Measurements from ENCODE around the gene CDC42BPA. TPM values are rescaled to one million over a fixed set of nuclear protein-coding genes. Genes with fewer than 3 reads are reported as not detected.

The CDC42BPA gene
- total and polyA plus RNA-seq, 2 of the 8 experiments (the other 6 are each of a cell fraction or from before 2014, with no cell fraction given): 7.1 to 28.5 TPM

DNA sequence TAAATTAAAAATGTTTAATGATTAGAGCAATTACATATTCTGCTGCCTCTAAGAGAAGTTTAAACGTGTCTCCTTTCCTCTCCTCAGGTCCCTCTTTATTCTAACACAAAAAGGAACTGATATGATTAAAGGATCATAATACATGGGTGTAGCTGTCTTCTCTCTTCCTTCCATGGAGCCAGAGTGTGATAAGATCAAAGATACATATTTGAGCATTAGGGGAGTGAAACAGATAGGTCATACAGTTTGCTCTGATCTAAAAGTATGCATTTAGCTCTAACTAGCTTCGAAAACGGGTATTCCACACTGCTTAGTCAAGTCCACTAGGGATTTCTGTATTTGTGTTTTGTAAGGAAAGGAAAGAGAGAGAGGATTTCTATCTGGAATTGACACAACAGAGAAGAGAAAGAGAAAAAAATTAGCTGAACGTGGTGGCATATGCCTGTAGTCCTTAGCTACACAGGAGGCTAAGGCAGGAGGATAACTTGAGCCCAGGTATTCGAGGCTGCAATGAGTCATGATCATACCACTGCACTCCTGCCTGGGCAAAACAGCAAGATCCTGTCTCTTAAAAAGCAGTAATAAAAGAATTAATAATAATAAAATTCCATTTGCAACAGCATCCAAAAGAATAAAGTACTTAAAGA, 63.1 kb downstream of the CDC42BPA start (continued):
- TF ChIP-seq, protein P1, sequence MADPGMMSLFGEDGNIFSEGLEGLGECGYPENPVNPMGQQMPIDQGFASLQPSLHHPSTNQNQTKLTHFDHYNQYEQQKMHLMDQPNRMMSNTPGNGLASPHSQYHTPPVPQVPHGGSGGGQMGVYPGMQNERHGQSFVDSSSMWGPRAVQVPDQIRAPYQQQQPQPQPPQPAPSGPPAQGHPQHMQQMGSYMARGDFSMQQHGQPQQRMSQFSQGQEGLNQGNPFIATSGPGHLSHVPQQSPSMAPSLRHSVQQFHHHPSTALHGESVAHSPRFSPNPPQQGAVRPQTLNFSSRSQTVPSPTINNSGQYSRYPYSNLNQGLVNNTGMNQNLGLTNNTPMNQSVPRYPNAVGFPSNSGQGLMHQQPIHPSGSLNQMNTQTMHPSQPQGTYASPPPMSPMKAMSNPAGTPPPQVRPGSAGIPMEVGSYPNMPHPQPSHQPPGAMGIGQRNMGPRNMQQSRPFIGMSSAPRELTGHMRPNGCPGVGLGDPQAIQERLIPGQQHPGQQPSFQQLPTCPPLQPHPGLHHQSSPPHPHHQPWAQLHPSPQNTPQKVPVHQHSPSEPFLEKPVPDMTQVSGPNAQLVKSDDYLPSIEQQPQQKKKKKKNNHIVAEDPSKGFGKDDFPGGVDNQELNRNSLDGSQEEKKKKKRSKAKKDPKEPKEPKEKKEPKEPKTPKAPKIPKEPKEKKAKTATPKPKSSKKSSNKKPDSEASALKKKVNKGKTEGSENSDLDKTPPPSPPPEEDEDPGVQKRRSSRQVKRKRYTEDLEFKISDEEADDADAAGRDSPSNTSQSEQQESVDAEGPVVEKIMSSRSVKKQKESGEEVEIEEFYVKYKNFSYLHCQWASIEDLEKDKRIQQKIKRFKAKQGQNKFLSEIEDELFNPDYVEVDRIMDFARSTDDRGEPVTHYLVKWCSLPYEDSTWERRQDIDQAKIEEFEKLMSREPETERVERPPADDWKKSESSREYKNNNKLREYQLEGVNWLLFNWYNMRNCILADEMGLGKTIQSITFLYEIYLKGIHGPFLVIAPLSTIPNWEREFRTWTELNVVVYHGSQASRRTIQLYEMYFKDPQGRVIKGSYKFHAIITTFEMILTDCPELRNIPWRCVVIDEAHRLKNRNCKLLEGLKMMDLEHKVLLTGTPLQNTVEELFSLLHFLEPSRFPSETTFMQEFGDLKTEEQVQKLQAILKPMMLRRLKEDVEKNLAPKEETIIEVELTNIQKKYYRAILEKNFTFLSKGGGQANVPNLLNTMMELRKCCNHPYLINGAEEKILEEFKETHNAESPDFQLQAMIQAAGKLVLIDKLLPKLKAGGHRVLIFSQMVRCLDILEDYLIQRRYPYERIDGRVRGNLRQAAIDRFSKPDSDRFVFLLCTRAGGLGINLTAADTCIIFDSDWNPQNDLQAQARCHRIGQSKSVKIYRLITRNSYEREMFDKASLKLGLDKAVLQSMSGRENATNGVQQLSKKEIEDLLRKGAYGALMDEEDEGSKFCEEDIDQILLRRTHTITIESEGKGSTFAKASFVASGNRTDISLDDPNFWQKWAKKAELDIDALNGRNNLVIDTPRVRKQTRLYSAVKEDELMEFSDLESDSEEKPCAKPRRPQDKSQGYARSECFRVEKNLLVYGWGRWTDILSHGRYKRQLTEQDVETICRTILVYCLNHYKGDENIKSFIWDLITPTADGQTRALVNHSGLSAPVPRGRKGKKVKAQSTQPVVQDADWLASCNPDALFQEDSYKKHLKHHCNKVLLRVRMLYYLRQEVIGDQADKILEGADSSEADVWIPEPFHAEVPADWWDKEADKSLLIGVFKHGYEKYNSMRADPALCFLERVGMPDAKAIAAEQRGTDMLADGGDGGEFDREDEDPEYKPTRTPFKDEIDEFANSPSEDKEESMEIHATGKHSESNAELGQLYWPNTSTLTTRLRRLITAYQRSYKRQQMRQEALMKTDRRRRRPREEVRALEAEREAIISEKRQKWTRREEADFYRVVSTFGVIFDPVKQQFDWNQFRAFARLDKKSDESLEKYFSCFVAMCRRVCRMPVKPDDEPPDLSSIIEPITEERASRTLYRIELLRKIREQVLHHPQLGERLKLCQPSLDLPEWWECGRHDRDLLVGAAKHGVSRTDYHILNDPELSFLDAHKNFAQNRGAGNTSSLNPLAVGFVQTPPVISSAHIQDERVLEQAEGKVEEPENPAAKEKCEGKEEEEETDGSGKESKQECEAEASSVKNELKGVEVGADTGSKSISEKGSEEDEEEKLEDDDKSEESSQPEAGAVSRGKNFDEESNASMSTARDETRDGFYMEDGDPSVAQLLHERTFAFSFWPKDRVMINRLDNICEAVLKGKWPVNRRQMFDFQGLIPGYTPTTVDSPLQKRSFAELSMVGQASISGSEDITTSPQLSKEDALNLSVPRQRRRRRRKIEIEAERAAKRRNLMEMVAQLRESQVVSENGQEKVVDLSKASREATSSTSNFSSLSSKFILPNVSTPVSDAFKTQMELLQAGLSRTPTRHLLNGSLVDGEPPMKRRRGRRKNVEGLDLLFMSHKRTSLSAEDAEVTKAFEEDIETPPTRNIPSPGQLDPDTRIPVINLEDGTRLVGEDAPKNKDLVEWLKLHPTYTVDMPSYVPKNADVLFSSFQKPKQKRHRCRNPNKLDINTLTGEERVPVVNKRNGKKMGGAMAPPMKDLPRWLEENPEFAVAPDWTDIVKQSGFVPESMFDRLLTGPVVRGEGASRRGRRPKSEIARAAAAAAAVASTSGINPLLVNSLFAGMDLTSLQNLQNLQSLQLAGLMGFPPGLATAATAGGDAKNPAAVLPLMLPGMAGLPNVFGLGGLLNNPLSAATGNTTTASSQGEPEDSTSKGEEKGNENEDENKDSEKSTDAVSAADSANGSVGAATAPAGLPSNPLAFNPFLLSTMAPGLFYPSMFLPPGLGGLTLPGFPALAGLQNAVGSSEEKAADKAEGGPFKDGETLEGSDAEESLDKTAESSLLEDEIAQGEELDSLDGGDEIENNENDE (IDR thresholded peaks at IDR 0.05; ENCODE audit: insufficient replicate concordance, low read length): no peak
- no peak for TF ChIP-seq EGR1 (IDR thresholded peaks at IDR 0.05; ENCODE audit: borderline replicate concordance, low read depth, low read length)
- no peak for TF ChIP-seq CEBPB (IDR thresholded peaks at IDR 0.05; ENCODE audit: low read depth, low read length)

All from H1 (cell line).